ENCODE data around the gene PRPS2.

The PRPS2 gene

GRCh38 chrX:12817528-12817927, 26.3 kb downstream of the PRPS2 start:
- no peak for DNase-seq

GRCh38 chrX:12819222-12819621, 28.0 kb downstream of the PRPS2 start:
- DNase-seq, result no peak

GRCh38 chrX:12820737-12821136, 29.5 kb downstream of the PRPS2 start:
- DNase-seq, result no peak

- DNase-seq, result no peak
These were observed 33.7 kb downstream of the PRPS2 start for GRCh38 chrX:12824944-12825343.

GRCh38 chrX:12825801-12826200, 34.6 kb downstream of the PRPS2 start:
- no peak for DNase-seq

- DNase-seq, result no peak
These were observed 52.0 kb downstream of the PRPS2 start for GRCh38 chrX:12843061-12843667.

GRCh38 chrX:12843668-12844279, 52.6 kb downstream of the PRPS2 start:
- DNase-seq, result no peak

- DNase-seq, result no peak
These were observed 53.1 kb downstream of the PRPS2 start for GRCh38 chrX:12844319-12844718.

- DNase-seq, result no peak
These were observed 74.1 kb downstream of the PRPS2 start for GRCh38 chrX:12865359-12865758.

GRCh38 chrX:12866451-12867377, 75.5 kb downstream of the PRPS2 start, which contains the start of gene TLR7:
TLR7 (plus strand) TSS chrX:12867072; CDS start chrX:12867579, 507 bp downstream.
- no peak for DNase-seq

- no peak for DNase-seq
These were observed 76.5 kb downstream of the PRPS2 start for GRCh38 chrX:12867685-12868084.

GRCh38 chrX:12868747-12869146, 77.5 kb downstream of the PRPS2 start:
- DNase-seq, result no peak

GRCh38 chrX:12871257-12871656, 80.0 kb downstream of the PRPS2 start:
- no peak for DNase-seq

- no peak for DNase-seq
These were observed 81.5 kb downstream of the PRPS2 start for GRCh38 chrX:12872741-12873140.
